GM21619 (cell line): ENCODE data around the gene CHTF8.

Source experiments
- ATAC-seq: cut with Tn5 transposase; IDR thresholded peaks from one replicate; pipeline ENCODE4 v1.9.1; 2021; ENCODE audit not compliant: unreplicated experiment

Gene CHTF8

GRCh38 chr16:69088684-69089083 lies 43.7 kb downstream of the CHTF8 start:
- no peak for ATAC-seq

- ATAC-seq, result no peak
These were observed 45.2 kb downstream of the CHTF8 start for GRCh38 chr16:69087161-69087581.

- ATAC-seq, result no peak
These were observed 47.2 kb downstream of the CHTF8 start for GRCh38 chr16:69085032-69085695.

GRCh38 chr16:69084289-69084688 lies 48.1 kb downstream of the CHTF8 start:
- no peak for ATAC-seq

- ATAC-seq, result no peak
These were observed 49.0 kb downstream of the CHTF8 start for GRCh38 chr16:69083306-69083941.

- ATAC-seq, result no peak
These were observed 52.7 kb downstream of the CHTF8 start for GRCh38 chr16:69079697-69080096.

GRCh38 chr16:69078073-69078472 lies 54.3 kb downstream of the CHTF8 start:
- ATAC-seq, result no peak

GRCh38 chr16:69077251-69077650 lies 55.1 kb downstream of the CHTF8 start:
- no peak for ATAC-seq

GRCh38 chr16:69073181-69073702 lies 59.1 kb downstream of the CHTF8 start:
- ATAC-seq, result no peak

GRCh38 chr16:69072640-69072974 lies 59.8 kb downstream of the CHTF8 start:
- ATAC-seq, result no peak

- ATAC-seq, result no peak
These were observed 61.4 kb downstream of the CHTF8 start for GRCh38 chr16:69071036-69071435.

- no peak for ATAC-seq
These were observed 62.9 kb downstream of the CHTF8 start for GRCh38 chr16:69069504-69069903.
